NOMO-1 (cell line): Measurements from ENCODE around the gene ZDHHC11.
"Not testable (repeated sequence)": the region's sequence is repeated elsewhere in the genome, so short reads cannot be mapped to it uniquely, and the experiment has no call there.

Experiments used
- DNase-seq, 2 experiments: peaks; one replicate each; lab custom pipeline; 2025; ENCODE audit not compliant: unreplicated experiment in 2 of 2; lab: John Stamatoyannopoulos, UW

Gene ZDHHC11

DNA sequence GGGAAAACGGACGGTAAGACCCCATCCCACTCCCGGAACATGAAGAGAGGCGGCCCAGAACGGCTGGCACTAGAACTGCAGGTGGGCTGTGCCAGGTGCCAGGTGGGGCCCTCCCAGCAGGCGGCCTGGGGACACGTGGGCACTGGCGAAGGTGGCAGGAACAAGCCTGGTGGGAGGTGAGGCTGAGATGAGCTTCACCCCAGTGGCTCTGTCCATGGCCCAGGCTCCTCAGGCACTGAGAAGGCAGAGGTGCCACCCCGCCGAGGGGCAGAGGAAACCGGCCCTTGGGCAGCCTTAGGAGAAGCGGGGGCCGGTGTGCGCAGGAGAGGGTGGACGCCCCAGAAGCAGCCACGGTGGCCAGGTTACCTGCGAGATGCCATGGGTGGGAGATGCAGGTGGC, 70.2 kb downstream of the ZDHHC11 start:
- DNase-seq, result not testable (repeated sequence)

DNA sequence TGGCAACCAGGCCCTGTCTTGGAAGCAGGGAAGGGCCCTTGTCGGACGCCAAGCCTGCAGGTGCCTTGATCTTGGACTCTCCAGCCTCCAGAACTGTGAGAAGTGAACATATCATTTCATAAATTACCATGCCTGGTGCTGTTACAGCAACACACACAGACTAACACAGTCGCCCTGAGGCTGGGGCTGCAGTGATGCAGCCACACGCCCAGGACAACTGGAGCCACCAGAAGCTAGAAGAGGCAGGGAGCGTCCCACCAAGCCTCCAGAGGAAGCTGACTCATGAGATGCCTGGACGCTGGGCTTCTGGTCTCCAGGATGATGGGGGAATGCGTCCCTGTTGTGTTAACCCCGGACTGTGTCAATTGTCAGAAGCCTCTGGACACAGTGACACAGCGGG, 71.8 kb downstream of the ZDHHC11 start:
- not testable (repeated sequence) for DNase-seq

DNA sequence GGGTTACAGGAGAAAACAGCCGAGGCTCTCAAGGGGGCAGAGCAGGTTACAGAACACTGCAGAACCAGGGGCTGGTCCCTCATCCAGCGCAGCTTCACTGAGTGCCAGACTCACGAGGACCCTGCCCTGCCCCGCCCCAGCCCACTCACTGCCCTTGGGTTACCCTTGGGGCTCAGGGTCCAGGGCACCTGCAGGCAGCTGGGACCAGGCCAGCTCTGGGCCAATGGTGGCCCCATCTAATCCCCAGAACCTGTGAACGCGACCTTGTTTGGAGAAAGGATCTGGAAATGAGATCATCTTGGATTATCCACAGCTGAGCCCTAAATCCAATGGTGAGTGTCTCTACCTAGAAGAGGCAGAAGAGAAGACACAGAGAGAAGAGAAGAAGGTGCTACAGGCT, 72.4 kb downstream of the ZDHHC11 start:
- DNase-seq, result not testable (repeated sequence)

DNA sequence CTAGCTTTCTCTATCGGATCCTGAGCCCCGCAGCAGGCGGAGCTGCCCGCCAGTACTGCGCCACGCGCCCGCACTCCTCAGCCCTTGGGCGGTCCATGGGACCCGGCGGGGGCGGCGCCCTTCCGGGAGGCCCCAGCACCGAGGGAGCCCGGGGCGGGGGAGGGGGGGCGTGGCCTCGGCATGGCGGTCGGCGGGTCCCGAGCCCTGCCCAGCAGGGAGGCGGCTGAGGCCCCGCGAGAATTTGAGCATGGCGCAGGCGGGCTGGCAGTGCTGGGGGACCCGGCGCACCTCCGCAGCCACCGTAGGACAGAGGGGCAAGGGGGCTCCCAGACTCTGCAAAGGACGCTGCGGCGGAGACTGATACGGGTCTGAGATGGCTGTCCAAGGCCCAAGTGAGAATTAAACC, 73.0 kb downstream of the ZDHHC11 start:
- DNase-seq, result no peak

DNA sequence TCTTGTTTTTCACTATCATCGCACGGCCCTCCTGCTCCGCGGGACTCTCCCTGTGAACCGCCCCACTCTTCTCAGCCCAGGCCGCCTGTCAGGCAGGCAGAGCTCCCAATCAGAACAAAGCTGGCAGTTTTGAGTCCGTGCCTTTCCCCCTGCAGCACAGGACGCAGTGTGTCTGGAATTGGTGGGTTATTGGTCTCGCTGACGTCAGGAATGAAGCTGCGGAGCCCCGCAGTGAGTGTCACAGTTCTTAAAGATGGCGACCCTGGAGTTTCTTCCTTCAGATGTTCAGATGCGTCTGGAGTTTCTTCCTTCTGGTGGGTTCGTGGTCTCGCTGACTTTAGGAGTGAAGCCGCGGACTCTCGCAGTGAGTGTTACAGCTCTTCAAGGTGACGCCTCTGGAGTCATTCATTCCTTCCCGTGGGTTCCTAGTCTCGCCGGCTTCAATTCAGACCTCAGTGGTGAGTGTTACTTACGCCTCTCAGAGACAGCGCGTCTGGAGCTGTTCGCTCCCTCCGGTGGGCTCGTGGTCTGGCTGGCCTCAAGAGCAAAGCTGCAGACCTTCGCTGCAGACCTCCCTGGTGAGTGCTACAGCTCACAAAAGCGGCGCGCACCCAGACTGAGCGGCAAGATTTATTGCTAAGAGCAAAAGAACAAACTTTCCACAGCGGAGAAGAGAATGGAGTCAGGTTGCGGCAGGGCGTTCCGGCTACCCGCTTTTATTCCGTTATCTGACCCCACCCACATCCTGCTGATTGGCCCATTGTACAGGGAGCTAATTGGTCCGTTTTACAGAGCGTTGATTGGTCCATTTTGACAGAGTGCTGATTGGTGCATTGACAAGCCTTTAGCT, 73.7 kb downstream of the ZDHHC11 start:
- DNase-seq, result no peak

DNA sequence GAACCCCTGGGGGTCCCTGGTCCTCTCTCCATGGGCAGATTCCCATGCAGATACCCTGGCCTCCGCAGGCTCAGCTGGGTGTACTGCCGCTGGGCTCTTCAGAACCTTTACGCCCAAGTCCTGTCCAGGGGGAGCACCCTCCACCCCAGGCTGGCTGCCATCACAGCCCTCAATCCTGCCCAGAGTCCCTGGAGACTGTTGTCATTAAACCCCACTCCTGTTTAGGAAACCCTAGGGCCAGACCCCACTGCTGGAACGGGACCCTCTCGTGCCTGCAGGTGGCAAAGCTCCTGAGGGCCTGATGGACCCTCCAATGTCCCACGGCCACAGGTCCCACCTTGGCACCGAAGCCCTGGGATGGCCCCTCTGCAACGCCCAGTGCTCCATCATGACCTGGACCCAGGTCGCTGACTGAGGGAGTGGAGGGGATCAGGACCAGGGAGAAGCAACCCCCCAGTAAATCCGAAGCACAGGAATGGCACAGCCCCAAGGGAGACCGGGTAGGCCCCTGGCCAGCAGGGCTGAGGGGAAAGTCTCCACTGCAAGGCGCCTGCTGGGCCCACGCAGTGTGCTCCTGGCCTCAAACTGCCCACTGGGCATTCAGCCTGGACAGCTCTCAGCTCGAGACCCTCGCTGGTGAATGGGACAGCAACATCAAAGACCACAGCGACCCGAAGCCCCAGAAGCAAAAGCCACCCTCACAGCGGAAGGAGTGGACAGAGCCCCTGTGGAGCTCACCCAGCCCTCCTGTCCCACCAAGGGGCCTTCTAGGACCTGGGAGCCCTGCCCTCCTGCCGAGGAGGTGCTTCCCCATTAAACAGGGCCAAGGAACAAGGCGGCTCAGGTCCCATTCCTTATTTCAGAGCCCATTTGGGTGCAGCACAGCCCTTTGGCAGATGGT, 74.6 kb downstream of the ZDHHC11 start:
- DNase-seq, result no peak

DNA sequence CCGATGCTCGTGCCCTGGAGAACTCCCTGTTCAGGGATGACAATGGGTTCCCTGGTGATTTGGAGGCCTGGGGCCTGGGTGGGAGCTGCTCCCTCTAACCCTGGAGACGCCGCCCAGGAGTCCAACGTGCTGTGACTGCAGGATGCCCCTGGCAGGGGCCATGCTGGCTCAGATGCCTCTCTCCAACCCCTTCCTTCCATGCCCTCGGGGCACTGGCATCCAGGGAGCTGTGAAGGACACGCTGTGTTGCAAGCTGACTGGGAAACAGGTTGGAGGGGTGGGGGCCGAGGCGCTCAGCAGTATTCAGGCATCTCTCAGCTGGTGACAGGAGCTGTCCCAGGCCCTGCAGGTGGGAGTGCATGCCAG, 75.2 kb downstream of the ZDHHC11 start:
- not testable (repeated sequence) for DNase-seq

DNA sequence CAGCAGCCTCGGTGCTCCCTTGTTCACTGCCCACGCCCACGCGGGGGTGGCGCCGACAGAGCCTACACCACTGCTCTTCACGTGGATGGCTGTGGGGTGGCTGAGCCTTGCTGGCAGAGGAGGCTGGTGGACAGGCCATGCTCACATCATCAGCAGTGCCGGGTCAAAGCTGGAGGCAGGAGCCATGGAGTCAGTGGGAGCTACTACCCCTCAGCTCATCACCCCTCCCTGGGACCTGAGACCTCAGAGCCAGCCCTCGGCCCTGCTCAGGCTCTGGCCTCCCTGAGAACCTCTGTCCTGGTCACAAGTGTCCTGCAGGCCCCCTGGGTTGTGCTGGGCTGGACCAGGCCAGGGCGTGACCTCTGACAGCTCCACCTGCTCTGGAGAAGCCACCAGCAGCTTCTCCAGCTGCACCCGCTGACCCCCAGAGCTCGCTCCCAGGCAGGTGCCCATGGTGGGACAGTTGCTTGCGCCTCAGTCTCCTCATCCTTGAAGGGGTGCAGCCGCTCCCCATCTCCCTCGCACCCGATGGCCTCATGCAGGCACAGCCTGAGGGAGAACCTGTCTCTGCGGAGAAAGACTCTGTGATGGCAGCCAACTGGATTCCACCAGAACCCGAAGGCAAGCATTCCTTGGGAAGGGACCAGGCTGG, 75.8 kb downstream of the ZDHHC11 start:
- not testable (repeated sequence) for DNase-seq

DNA sequence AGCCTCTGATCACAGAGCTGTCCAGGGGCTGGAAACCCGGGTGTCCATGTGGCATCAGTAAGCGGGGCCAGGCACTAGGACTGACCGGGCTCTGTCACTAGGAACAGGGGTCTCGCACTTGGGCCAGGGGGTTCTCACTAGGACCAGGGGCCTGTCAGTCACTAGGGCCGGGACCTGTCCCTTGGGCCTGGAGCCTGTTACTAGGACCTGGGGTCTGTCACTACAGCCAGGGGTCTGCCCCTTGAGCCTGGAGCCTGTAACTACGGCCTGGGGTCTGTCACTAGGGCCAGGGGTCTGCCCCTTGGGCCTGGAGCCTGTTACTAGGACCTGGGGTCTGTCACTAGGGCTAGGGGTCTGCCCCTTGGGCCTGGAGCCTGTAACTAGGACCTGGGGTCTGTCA, 76.5 kb downstream of the ZDHHC11 start:
- not testable (repeated sequence) for DNase-seq

DNA sequence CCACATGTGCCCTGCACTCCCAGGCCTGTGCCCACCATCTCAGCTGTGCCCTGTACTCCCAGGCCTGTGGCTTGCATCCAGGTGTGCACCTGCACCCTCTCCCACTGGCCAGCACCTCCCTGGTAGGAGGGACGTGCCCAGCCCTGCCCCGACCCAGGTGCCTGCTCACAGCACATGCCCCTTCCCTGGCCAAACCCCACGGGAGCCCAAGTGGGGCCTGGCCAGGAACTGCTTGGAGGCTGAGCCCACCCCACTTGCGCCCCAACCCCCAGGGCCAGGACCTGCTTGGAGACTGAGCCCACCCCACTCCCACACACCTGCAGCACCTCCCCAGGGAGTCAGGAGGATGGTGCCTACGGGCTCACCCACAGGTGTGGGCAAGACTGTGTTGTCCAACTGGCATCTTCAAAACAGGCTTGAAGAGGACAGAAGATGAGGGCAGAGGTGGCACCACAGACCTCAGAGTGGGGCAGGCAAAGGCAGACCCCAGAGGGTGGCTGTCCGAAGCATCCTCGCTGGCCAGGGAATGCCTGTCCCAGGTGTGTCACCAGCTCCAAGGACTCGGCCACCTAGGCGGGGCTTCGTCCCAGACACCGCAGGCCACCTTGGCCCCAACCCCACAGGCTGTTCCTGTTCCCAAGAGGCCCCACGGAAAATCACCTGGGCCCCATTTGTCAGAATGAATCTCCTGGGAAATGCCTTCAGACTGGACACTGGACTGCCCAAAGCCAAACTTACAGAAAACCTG, 77.1 kb downstream of the ZDHHC11 start:
- DNase-seq, result no peak

DNA sequence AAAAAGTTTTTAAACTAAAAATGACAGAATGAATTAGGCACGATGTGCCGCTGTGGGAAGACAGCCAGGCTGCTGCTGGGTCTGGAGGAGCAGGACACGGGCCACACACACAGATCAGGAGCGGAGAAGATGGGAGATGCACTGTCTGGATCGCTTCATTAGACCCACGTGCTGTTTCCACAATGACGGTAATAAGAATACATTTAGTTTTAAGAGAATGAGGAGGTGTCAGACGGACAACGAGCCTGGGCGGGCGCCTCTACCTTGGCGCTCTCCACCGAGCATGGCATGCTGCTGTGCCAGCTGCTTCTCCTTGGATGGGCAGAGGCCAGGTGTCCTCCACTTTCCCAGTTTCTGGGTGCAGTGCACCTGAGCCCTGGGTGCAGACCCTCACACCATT, 77.9 kb downstream of the ZDHHC11 start:
- DNase-seq, result not testable (repeated sequence)

DNA sequence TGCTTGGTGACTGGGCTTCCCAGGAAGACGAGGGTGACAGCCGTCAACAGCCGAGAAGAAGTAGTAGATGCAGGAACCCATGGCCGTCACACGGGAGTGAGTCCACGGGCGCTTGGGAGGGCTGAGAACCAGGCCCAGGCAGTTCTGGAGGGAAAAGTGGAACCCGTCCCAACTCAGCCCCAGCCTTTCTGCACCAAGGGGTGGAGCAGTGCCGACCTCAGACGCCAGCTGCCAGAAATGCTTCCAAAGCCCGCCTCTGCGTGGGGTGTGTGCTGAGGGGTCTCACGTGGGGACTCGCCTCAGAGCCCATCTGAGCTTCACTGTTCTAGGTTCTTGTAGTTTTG, 78.3 kb downstream of the ZDHHC11 start:
- not testable (repeated sequence) for DNase-seq

DNA sequence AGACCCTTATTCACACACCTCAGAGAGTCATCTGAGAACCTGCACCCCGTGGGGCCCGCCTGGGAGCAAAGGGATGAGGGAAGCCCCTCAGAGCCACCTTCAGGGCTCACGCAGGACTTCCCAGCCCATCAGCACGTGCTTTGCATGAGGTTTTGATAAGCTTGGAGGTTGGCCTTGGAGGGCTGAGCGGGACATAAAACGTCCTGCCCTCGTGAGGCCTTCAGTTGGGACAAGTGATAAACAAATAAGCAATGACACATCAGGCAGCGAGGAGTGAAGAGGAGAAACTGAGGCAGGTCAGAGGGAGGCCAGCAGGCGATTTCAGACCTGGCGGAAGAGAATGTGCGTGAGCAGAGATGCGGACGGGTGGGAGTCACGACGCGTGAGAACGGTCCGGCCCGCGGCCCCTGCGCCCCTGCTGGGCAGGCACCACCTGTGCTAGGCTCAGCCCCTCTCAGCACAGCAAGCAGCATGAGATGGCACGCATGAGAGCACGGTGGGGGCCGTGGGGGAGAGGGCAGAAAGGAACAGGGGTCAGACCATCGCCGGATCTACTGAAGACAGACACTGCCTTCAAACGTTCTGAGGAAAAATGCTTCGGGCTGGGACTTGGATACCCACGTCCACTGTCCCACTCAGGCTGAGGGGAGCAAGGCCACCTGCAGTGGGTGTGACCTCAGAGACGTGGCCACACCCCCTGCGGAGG, 78.8 kb downstream of the ZDHHC11 start:
- DNase-seq, result not testable (repeated sequence)

DNA sequence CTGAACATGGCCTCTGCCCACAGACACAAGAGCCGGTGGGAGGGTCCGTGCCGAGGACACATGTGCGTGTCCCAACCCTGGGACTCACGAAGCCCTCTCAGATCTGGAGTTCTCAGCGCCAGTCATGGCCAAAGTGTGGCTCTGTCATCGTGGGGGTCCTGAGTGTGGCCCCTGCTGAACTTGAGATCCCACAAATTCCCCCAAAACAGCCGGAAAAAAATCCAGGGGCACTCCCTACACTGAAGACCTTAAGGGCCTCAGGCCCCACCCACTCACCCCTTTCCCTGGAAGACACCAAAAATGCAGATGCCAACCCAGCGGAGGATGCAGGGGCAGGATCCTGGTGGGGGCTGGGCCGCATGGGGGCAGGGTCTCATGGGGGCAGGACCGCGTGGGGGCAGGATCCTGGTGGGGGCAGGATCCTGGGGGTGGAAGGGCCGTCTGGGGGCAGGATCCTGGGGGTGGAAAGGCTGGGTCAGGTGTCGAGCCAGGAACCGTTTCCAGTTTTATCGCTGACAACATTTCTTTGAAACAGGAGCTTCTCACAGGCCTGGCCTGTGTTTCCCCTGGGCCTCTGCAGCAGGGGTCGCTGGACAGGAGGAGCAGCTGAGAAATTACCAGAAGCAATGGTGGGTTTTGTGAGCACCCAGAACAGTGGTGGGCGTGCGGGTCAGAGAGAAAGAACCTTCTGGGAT, 79.6 kb downstream of the ZDHHC11 start:
- DNase-seq, result not testable (repeated sequence)

DNA sequence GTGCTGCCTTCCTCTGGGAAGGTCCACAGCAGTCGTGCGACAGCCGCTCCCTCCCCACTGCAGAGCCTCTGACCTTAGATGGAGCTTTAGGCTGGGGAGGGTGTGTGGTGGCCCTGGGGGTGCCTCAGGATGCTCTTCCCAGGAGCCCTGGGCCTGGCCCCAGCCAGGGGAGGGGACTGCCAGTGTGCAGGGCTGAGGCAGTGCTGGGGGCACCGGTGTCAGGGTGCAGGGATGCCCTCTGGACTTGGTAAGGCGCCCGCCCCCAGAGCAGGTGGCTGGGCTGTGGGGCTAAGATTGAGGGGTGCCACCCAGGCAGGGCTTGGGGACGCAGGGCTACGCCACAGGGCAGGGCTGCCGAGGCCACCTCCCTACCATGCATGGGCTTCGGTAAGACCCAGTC, 80.2 kb downstream of the ZDHHC11 start:
- not testable (repeated sequence) for DNase-seq

DNA sequence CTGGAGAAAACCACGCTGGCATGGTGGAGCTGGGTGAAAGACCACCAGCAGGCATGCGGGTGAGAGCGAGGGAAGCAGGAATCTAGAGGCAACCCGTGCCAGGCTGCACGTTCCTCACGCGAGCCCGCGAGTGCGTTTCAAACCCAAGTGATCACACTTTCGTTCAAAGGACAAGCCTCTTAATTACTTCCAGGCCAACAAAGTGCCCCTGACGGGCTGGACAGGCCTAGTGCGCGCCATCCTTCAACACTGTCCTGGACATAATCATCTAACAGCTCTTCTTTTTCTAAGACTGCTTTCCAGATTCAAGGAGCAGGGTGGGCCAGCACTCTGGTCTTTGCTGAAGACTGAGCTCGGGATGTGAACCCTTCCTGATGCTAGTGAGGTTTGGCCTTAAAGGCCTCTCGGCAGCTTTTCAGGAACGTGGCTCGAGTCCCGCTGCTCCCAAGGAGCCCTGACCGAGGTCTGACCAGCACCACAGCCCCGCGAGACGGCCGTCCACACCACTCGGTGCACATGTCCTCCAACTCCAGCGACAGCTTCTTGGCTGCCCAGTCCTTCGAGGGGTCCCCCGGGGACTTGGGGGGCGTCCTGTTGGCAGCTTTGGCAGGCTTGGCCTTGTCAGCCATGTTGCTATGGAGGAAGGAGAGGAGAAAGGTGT, 81.2 kb downstream of the ZDHHC11 start:
- DNase-seq, result not testable (repeated sequence)

DNA sequence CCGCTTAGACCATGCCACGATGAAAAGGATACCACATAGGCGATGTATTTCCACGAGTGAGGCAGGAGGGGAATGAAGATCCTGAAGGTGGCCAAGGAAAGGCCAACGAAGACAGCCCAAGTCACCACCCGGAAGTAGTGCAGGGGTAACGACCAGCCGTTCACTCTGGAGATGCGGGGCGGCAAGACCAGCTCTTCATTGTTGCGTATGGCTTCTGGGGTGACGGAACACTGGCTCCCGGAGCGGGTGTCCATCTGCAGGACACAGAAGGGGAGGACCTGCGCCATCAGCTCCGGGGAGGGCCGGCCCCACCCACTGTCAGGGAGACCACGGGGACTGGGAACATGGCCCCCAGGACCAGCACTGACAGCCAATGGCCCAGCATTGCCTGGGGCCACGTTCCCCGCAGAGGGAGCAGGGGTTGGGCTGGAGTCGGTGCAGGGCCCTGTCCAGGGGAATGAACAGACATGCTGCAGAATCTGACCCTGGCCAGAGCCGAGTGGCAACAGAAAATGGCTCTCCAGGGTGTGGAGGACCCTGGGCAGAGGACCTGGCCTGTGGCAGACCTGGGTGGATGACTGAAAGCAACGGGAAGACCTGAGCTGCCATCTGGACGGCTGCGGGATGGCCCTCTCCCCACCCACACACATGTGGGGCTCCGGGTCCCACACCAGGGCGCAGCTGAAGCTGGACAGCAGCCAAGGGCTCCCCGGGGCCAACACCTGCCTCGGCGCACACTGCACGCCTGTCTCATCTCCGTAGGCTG, 83.9 kb downstream of the ZDHHC11 start:
- DNase-seq, result no peak

DNA sequence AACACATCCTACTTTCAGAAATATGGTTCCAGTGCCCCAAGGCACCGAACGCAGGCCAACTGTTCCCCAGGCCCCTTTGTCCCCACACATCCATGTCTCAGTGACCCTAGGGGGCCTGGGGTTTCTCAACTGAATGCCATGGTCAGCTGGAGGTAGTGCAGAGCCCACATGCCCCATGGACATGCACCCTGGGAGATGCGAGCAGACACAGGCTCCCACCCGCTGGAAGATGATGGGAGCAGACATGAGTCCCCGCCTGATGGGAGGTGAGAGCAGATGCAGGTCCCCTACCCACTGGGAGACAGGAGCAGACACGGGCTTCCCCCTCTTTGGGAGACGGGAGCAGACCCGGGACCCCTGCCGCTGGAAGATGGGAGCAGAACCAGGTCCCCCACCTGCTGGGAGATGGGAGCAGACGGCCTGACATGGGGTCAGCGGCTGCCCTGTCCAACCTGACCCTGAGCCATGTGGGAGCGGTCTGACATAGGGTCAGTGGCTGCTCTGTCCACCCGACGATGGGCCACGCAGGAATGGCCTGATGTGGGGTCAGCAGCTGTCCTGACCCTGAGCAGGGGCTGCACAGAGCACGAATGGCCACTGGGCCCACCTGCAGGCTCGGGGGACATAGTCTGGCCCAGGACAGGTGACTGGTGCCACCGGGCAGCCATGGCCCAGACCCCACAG, 84.7 kb downstream of the ZDHHC11 start:
- no peak for DNase-seq
